ENCODE measurements around the gene CPSF7.

CPSF7 gene

DNA sequence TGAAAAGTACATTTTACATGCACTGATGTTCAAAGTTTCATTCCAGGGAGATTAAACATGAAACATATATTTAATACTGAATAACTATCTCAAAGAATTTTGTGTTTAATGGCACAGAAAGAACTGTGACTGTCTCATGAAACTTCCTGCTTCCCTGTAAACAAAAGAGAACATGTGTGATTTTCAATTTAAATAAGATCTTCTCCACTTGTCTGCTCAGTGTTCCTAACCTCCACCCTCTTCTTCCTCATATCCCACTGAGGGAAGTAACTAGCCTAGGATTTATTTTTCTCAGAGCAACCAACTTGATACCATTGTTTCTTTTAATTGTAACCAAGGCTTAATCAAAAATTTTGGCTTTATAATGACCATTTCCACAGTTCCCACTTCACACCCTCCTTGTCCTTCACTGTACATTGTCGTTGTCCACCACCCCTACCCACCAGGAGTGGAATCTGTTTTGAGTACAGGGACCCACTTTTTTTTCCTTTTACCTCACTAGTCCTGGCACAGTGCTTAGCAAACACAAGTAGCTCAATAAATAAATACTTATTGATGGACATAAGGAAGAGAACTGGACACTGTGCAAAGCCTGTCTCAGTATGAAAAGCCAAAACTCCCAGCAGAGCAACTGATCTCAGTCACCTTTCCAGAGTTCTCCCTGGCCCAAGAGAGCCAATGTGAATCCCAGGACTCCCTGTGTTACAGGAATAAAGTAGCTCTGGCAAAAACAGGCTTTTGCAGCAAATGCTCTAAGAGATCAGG lies 4.2 kb downstream of the CPSF7 start:
- H3K9me3 ChIP-seq (ENCODE audit: control extremely low read depth in 1 of 5, control insufficient read depth in 4 of 5, insufficient read depth in 2 of 5, low read depth in 1 of 5, low read length in 4 of 5), result no peaks in the 10 kb centered on the region
- no peaks in the 10 kb centered on the region for H3K27me3 ChIP-seq (replicated peaks in 2 of 5; ENCODE audit: control insufficient read depth in 4 of 5, insufficient read depth in 5 of 5, low read length in 4 of 5)
- H3K27ac ChIP-seq (ENCODE audit: insufficient read depth in 1 of 2, low read depth in 1 of 2, low read length in 2 of 2, poor library complexity in 1 of 2, severe bottlenecking in 2 of 2), result peak overlapping the region; percentile 12 to 15
- ChIA-PET CTCF (interaction anchor here (0.7 to 2.2 kb wide), 5 partner anchors 10 to 89 kb away, joined by 3 to 17 read pairs (median 4); no protein-coding TSS in a partner anchor), POLR2A (interaction anchor here (1.2 kb wide), 1 partner anchor 32 kb away, joined by 3 read pairs; no protein-coding TSS in a partner anchor)
- WGBS (ENCODE audit: insufficient coverage), result no CpG with 5 or more reads among the region's 1 CpG
- DNase-seq, result no peak
- H3K36me3 ChIP-seq (ENCODE audit: control insufficient read depth in 4 of 4, insufficient read depth in 4 of 4, low read length in 3 of 4), result peaks cover 16 to 75% (median 37%) of the 10 kb centered on the region in 4 experiments
- peaks cover 8 to 11% (median 10%) of the 10 kb centered on the region in 4 experiments for H3K4me1 ChIP-seq (ENCODE audit: control extremely low read depth in 1 of 4, control insufficient read depth in 4 of 4, insufficient read depth in 4 of 4, low read length in 3 of 4)
- H3K4me3 ChIP-seq (ENCODE audit: control insufficient read depth in 1 of 7, extremely low read depth in 1 of 7, insufficient read depth in 4 of 7, low read depth in 2 of 7, low read length in 6 of 7), result no peak overlapping the region

DNA sequence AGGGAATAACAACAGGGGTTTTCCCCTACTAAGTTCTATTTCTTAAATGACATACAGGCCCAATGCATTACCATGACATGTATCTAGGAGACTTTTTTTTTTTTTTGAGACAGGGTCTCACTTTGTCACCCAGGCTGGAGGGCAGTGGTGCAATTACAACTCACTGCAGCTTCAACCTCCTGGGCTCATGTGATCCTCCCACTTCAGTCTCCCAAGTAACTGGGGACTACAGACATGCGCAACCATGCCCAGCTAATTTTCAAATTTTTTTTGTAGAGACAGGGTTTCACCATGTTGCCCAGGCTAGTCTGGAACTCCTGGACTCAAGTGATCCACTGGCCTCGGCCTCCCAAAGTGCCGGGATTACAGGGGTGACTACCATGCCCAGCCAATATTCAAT lies 7.5 kb downstream of the CPSF7 start:
- no peak overlapping the region for H3K27ac ChIP-seq (ENCODE audit: insufficient read depth in 1 of 2, low read depth in 1 of 2, low read length in 2 of 2, poor library complexity in 1 of 2, severe bottlenecking in 2 of 2)
- no peak overlapping the region for H3K4me3 ChIP-seq (ENCODE audit: control insufficient read depth in 1 of 7, extremely low read depth in 1 of 7, insufficient read depth in 4 of 7, low read depth in 2 of 7, low read length in 6 of 7)
- ChIA-PET CTCF (interaction anchor here (1.0 to 1.7 kb wide), 2 partner anchors 16 to 21 kb away, joined by 3 to 8 read pairs; no protein-coding TSS in a partner anchor), POLR2A (no interaction called here)
- H3K36me3 ChIP-seq (ENCODE audit: control insufficient read depth in 4 of 4, insufficient read depth in 4 of 4, low read length in 3 of 4), result peaks cover 17 to 91% (median 47%) of the 10 kb centered on the region in 4 experiments
- no peaks in the 10 kb centered on the region for H3K9me3 ChIP-seq (ENCODE audit: control extremely low read depth in 1 of 5, control insufficient read depth in 4 of 5, insufficient read depth in 2 of 5, low read depth in 1 of 5, low read length in 4 of 5)
- no peak for DNase-seq
- WGBS (ENCODE audit: insufficient coverage), result 100% methylated on average over 1 of the region's 3 CpGs
- H3K27me3 ChIP-seq (replicated peaks in 2 of 5; ENCODE audit: control insufficient read depth in 4 of 5, insufficient read depth in 5 of 5, low read length in 4 of 5), result no peaks in the 10 kb centered on the region
- H3K4me1 ChIP-seq (ENCODE audit: control extremely low read depth in 1 of 4, control insufficient read depth in 4 of 4, insufficient read depth in 4 of 4, low read length in 3 of 4), result peaks cover 0 to 14% (median 9%) of the 10 kb centered on the region in 4 experiments

DNA sequence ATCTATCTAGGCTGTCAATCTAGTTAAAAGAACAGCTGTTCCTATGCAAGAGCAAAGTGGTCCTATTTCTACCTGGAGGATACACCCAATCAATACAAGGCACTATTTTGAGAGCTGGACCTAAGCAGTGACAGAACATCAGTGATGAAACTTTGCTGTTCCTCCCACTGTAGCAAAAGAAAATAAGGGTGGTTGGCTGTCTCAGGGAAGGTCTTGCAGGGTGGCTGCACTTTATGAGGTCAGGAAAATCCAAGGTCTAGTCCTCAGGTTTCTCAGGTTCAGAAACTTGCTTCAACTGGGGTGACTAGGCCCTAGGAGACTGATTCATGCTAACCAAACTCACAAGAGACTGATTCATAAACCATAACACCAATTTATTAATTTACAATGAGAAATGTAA lies 11.6 kb downstream of the CPSF7 start:
- H3K27me3 ChIP-seq (replicated peaks in 2 of 5; ENCODE audit: control insufficient read depth in 4 of 5, insufficient read depth in 5 of 5, low read length in 4 of 5), result no peaks in the 10 kb centered on the region
- CTCF ChIA-PET, result interaction anchor here (1.3 to 2.3 kb wide), 4 partner anchors 9 to 17 kb away, joined by 4 to 9 read pairs (median 6); partner anchors contain the start of genes CPSF7 and SDHAF2
- POLR2A ChIA-PET, result interaction anchor here (1.8 kb wide), 2 partner anchors 11 to 17 kb away, joined by 4 to 9 read pairs; partner anchors contain the start of genes CPSF7 and SDHAF2
- peak overlapping the region; percentile 81 to 89 for H3K27ac ChIP-seq (ENCODE audit: insufficient read depth in 1 of 2, low read depth in 1 of 2, low read length in 2 of 2, poor library complexity in 1 of 2, severe bottlenecking in 2 of 2)
- H3K4me1 ChIP-seq (ENCODE audit: control extremely low read depth in 1 of 4, control insufficient read depth in 4 of 4, insufficient read depth in 4 of 4, low read length in 3 of 4), result peaks cover 0 to 17% (median 14%) of the 10 kb centered on the region in 4 experiments
- H3K4me3 ChIP-seq (ENCODE audit: control insufficient read depth in 1 of 7, extremely low read depth in 1 of 7, insufficient read depth in 4 of 7, low read depth in 2 of 7, low read length in 6 of 7), result no peak overlapping the region
- peaks cover 15 to 93% (median 58%) of the 10 kb centered on the region in 4 experiments for H3K36me3 ChIP-seq (ENCODE audit: control insufficient read depth in 4 of 4, insufficient read depth in 4 of 4, low read length in 3 of 4)
- no peaks in the 10 kb centered on the region for H3K9me3 ChIP-seq (ENCODE audit: control extremely low read depth in 1 of 5, control insufficient read depth in 4 of 5, insufficient read depth in 2 of 5, low read depth in 1 of 5, low read length in 4 of 5)
- DNase-seq, result peak in 2 of 3 donors; percentile 18 to 20

DNA sequence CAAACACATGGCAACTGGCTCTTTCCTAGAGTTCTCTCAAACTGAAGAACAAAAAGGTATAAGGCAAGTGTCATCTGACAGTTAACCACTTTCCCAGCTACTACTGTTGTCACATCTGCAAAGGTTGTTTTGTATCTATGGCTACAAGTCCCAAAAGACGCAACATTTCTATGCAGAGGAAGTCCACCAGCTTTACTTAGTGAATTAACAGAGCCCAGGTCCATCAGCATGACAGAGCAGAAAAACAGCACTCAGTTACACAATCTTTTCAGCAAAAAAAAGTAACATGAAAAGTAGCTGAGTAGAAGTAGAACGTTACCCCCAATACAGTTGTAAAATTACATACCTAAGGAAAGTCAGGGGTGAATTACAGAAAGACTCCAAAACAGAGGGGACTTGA lies 12.1 kb downstream of the CPSF7 start:
- POLR2A ChIA-PET, result interaction anchor here (1.8 kb wide), 2 partner anchors 12 to 18 kb away, joined by 4 to 9 read pairs; partner anchors contain the start of genes CPSF7 and SDHAF2
- peak overlapping the region; percentile 81 to 89 for H3K27ac ChIP-seq (ENCODE audit: insufficient read depth in 1 of 2, low read depth in 1 of 2, low read length in 2 of 2, poor library complexity in 1 of 2, severe bottlenecking in 2 of 2)
- WGBS (ENCODE audit: insufficient coverage), result 43% methylated on average over 1 of the region's 2 CpGs
- CTCF ChIA-PET, result interaction anchor here (1.3 to 2.3 kb wide), 5 partner anchors 10 to 25 kb away, joined by 4 to 9 read pairs (median 5); partner anchors contain the start of genes CPSF7, SDHAF2 and TMEM216
- H3K27me3 ChIP-seq (replicated peaks in 2 of 5; ENCODE audit: control insufficient read depth in 4 of 5, insufficient read depth in 5 of 5, low read length in 4 of 5), result no peaks in the 10 kb centered on the region
- no peaks in the 10 kb centered on the region for H3K9me3 ChIP-seq (ENCODE audit: control extremely low read depth in 1 of 5, control insufficient read depth in 4 of 5, insufficient read depth in 2 of 5, low read depth in 1 of 5, low read length in 4 of 5)
- peaks cover 0 to 17% (median 14%) of the 10 kb centered on the region in 4 experiments for H3K4me1 ChIP-seq (ENCODE audit: control extremely low read depth in 1 of 4, control insufficient read depth in 4 of 4, insufficient read depth in 4 of 4, low read length in 3 of 4)
- H3K4me3 ChIP-seq (ENCODE audit: control insufficient read depth in 1 of 7, extremely low read depth in 1 of 7, insufficient read depth in 4 of 7, low read depth in 2 of 7, low read length in 6 of 7), result no peak overlapping the region
- peak; percentile 76 to 95 (median 94) for DNase-seq
- peaks cover 15 to 93% (median 59%) of the 10 kb centered on the region in 4 experiments for H3K36me3 ChIP-seq (ENCODE audit: control insufficient read depth in 4 of 4, insufficient read depth in 4 of 4, low read length in 3 of 4)

DNA sequence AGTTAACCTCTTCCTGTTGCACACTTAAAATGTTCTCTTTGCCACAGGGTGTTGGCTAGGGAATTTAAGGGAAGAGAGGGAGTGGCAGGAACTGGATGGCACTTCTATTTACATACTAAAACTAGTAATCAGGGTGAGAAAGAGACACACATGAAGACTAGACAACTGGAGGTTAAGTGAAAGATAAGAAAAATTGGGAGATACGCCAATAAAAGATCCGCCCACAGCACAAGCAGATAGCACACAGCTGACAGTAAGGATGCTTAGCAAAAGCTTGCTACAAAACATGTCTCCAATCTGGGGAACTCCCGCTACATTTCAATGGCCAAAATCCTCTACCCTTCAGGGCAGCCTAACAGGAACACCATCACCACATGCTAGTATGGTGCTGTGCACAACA lies 12.8 kb downstream of the CPSF7 start:
- Histone ChIP-seq H3K4me1 (ENCODE audit: control extremely low read depth in 1 of 4, control insufficient read depth in 4 of 4, insufficient read depth in 4 of 4, low read length in 3 of 4) (peaks cover 0 to 17% (median 14%) of the 10 kb centered on the region in 4 experiments), H3K27me3 (replicated peaks in 2 of 5; ENCODE audit: control insufficient read depth in 4 of 5, insufficient read depth in 5 of 5, low read length in 4 of 5) (no peaks in the 10 kb centered on the region), H3K36me3 (ENCODE audit: control insufficient read depth in 4 of 4, insufficient read depth in 4 of 4, low read length in 3 of 4) (peaks cover 15 to 91% (median 61%) of the 10 kb centered on the region in 4 experiments), H3K4me3 (ENCODE audit: control insufficient read depth in 1 of 7, extremely low read depth in 1 of 7, insufficient read depth in 4 of 7, low read depth in 2 of 7, low read length in 6 of 7) (no peak overlapping the region), H3K9me3 (ENCODE audit: control extremely low read depth in 1 of 5, control insufficient read depth in 4 of 5, insufficient read depth in 2 of 5, low read depth in 1 of 5, low read length in 4 of 5) (no peaks in the 10 kb centered on the region), H3K27ac (ENCODE audit: insufficient read depth in 1 of 2, low read depth in 1 of 2, low read length in 2 of 2, poor library complexity in 1 of 2, severe bottlenecking in 2 of 2) (peak overlapping the region; percentile 81 to 89)
- CTCF ChIA-PET, result interaction anchor here (1.9 to 2.3 kb wide), 3 partner anchors 12 to 24 kb away, joined by 5 to 9 read pairs (median 7); partner anchors contain the start of genes CPSF7, SDHAF2 and TMEM216
- POLR2A ChIA-PET, result interaction anchor here (1.8 kb wide), 2 partner anchors 13 to 19 kb away, joined by 4 to 9 read pairs; partner anchors contain the start of genes CPSF7 and SDHAF2
- DNase-seq, result no peak
- 100% methylated on average over 3 of the region's 3 CpGs for WGBS (ENCODE audit: insufficient coverage)

DNA sequence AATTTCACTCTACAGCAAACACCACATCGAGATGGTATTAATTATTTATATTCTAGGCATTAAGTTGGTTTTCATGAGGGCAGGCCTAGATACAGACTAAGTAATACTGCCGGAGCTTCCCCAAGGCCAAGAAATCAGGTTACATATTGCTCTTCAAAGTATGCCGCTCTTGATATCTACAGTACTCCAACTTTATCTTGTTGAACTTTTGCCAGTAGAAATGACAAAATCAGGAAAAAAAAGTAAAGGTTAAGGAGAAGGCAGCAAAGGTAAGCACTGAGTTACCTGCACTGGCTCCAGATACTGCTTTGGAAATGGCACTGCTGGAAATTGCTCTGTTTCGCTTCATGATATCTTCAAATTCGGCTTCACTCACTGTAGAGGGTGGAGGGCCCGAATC lies 14.4 kb downstream of the CPSF7 start:
- Histone ChIP-seq H3K27ac (ENCODE audit: insufficient read depth in 1 of 2, low read depth in 1 of 2, low read length in 2 of 2, poor library complexity in 1 of 2, severe bottlenecking in 2 of 2) (peak overlapping the region; percentile 46 to 89), H3K4me3 (ENCODE audit: control insufficient read depth in 1 of 7, extremely low read depth in 1 of 7, insufficient read depth in 4 of 7, low read depth in 2 of 7, low read length in 6 of 7) (no peak overlapping the region), H3K4me1 (ENCODE audit: control extremely low read depth in 1 of 4, control insufficient read depth in 4 of 4, insufficient read depth in 4 of 4, low read length in 3 of 4) (peaks cover 0 to 17% (median 14%) of the 10 kb centered on the region in 4 experiments), H3K36me3 (ENCODE audit: control insufficient read depth in 4 of 4, insufficient read depth in 4 of 4, low read length in 3 of 4) (peaks cover 24 to 91% (median 64%) of the 10 kb centered on the region in 4 experiments), H3K9me3 (ENCODE audit: control extremely low read depth in 1 of 5, control insufficient read depth in 4 of 5, insufficient read depth in 2 of 5, low read depth in 1 of 5, low read length in 4 of 5) (no peaks in the 10 kb centered on the region), H3K27me3 (replicated peaks in 2 of 5; ENCODE audit: control insufficient read depth in 4 of 5, insufficient read depth in 5 of 5, low read length in 4 of 5) (no peaks in the 10 kb centered on the region)
- CTCF ChIA-PET, result no interaction called here
- WGBS (ENCODE audit: insufficient coverage), result 100% methylated on average over 6 of the region's 6 CpGs
- POLR2A ChIA-PET, result no interaction called here
- no peak for DNase-seq
